Activated CD4-positive, alpha-beta T cell treated with anti-CD3 and anti-CD28 coated beads, Interleukin-2, amount 50 U/mL, for 24 hours (primary cell): ENCODE measurements around the gene SLC6A11.
A peak's percentile ranks its signal among the peaks of the same experiment; 100 is the strongest.

Experiments used
- DNase-seq, 2 donors: peaks; one replicate each; pipeline ENCODE4 v3.0.0-alpha.2; 2020; ENCODE audit warnings: low read depth in 1 of 2, low spot score in 1 of 2

Gene SLC6A11

GRCh38 chr3:10837849-10838248, 21.8 kb downstream of the SLC6A11 start:
- no peak for DNase-seq

GRCh38 chr3:10839167-10839566, 23.1 kb downstream of the SLC6A11 start:
- DNase-seq, result no peak

- DNase-seq, result no peak
Observed at GRCh38 chr3:10841100-10841499, 25.1 kb downstream of the SLC6A11 start.

GRCh38 chr3:10843378-10843777, 27.4 kb downstream of the SLC6A11 start:
- no peak for DNase-seq

- no peak for DNase-seq
Observed at GRCh38 chr3:10845001-10845761, 29.2 kb downstream of the SLC6A11 start.

GRCh38 chr3:10845839-10846656, 30.0 kb downstream of the SLC6A11 start:
- no peak for DNase-seq

DNA sequence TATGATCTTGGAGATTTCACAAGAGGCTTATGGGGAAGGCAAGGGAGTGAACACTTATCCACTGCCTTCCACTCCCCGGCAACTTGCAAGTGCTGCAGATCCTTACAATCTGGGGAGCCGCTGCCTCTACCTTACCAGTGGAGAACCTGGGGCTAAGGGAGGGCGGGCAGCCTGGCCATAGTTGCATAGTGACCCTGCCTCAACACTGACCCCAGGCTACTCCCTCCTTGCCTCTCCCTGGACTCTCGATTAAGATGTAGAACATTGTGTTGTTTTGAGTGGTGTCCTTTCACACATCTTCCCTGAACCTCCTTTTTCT, 30.6 kb downstream of the SLC6A11 start:
- DNase-seq, result no peak

GRCh38 chr3:10848261-10848660, 32.2 kb downstream of the SLC6A11 start:
- DNase-seq, result peak in 1 of 2 donors; percentile 13

- no peak for DNase-seq
Observed at GRCh38 chr3:10852066-10852808, 36.2 kb downstream of the SLC6A11 start.

- no peak for DNase-seq
Observed at GRCh38 chr3:10855083-10855870, 39.2 kb downstream of the SLC6A11 start.

DNA sequence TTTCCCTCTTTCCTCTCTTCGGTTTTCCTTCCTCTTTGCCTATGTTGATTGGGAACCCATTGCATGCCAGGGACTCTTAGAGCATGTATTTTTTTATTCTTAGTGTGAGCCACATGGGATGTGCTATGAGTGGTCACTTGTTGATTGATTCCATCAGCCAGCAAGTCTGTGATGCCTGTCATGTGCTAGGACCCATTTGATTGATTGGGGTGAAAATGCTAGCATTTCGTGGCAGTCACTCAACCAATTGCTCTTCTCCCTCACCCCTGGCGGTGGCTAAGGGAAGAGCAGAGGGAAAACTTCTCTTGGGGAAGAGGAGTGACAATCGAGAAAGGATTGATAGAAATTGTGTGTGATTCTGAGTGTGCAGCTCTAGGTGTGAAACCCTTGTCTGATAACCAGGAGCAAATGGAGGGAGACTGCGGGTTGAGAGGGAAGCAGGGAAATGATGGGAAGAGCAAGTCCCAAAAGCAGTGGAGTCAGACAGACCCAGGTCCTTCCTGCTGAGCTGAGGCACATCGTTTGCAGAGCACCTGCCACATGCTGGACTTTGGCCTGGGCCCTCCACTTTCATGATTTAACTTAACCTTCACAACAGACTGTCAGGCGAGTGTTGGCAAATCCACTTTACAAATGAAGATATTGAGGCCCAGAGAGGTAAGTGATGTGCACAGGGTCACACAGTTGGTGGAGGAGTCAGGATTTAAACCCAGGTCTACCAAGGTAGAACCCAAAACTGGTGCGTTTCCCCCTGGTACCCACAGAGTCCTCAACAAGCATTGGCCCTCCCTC, 40.0 kb downstream of the SLC6A11 start:
- no peak for DNase-seq

GRCh38 chr3:10857235-10857634, 41.2 kb downstream of the SLC6A11 start:
- DNase-seq, result no peak

DNA sequence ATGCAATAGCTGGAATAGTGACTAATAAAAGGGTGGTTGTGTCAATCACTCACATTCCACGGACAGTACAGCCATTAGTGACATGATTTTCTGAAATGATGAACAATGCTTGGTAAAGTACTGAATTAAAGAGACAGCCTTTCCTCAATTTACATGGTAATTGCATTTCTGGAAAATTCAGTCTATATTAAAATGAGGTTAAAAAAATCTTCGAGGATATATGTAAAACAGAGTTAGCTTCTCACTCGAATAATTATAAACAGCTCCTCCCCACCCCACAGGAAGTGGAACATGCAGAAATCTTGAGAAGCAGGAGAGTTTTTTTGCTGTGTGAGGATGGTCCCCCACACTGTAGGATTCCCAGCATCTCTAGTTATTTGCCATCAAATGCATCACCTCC, 42.1 kb downstream of the SLC6A11 start:
- DNase-seq, result no peak

- DNase-seq, result no peak
Observed at GRCh38 chr3:10867384-10867783, 51.4 kb downstream of the SLC6A11 start.

DNA sequence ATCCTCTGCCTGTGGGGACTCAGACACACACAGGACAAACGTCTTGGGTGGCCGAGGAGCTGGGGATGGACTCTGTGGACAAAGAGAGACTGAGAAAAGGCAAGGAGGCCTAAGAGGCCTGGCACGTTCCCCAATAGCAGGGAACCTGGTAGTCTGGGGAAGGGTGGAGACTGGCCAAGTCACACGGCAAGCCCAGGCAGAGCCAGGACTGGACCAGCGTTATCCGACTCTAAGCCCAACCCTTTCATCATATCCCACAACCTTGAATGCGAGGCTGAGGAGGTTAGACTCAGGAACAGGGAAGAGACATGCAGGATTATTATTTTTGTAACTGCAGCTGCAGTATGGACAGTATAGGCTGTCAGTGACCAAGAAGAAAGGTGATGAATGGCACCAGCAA, 53.4 kb downstream of the SLC6A11 start:
- no peak for DNase-seq

GRCh38 chr3:10870296-10870695, 54.3 kb downstream of the SLC6A11 start:
- no peak for DNase-seq

GRCh38 chr3:10873415-10873814, 57.4 kb downstream of the SLC6A11 start:
- DNase-seq, result no peak

DNA sequence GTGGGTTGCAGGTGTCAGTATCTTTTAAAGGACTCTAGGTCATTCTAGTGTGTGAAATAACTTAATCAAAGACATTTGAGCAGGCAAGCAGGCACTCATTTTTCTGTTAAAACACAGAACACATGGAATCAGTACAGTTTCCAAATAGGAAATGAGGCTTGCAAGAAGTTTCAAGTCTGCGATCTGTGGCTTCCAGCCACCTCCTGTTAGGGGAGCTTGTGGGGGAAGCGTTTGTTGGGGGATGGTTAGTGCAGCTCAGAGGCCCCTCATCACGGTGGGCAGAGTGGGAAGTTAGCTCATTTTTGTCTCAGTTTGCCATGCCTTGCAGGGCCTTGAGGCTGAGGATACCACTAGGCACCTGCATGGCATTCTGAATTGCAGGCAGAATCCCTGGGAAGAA, 59.9 kb downstream of the SLC6A11 start:
- no peak for DNase-seq

DNA sequence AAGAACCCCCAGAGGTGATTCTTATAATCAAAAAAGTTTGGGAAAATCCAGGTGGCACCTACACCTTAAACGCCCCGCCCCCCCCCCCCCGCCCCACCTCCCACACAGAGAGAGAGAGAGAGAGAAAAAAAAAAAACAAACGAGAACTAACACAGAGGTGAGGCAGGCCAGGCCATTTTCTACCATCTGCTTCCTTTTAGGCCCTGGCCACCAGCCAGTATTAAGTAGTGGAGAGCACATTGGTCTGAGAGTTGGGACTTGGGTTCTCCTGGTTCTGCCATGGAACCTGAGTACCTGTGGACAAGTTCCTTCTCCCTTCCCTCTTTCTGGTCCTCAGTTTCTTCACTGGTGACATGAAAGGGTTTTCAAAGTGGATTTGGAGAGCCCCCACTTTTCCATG, 60.6 kb downstream of the SLC6A11 start:
- no peak for DNase-seq

GRCh38 chr3:10882851-10883250, 66.8 kb downstream of the SLC6A11 start:
- DNase-seq, result no peak
